Cerebellar nuclear complex (tissue), 1 donor: ENCODE results near the gene FAM47E.
"Not testable (repeated sequence)": the region's sequence is repeated elsewhere in the genome, so short reads cannot be mapped to it uniquely, and the experiment has no call there.

Experiments used
- DNase-seq, 2 experiments: peaks; one replicate each; lab custom pipeline; 2025; lab: John Stamatoyannopoulos, UW

The FAM47E gene

GRCh38 chr4:76267811-76268210 is 16.3 kb downstream of the FAM47E start:
- DNase-seq, result no peak

- no peak for DNase-seq
Observed at GRCh38 chr4:76270244-76271175, 19.0 kb downstream of the FAM47E start.

- no peak for DNase-seq
Observed at GRCh38 chr4:76271248-76271647, 19.7 kb downstream of the FAM47E start.

- no peak for DNase-seq
Observed at GRCh38 chr4:76272073-76272472, 20.6 kb downstream of the FAM47E start.

DNA sequence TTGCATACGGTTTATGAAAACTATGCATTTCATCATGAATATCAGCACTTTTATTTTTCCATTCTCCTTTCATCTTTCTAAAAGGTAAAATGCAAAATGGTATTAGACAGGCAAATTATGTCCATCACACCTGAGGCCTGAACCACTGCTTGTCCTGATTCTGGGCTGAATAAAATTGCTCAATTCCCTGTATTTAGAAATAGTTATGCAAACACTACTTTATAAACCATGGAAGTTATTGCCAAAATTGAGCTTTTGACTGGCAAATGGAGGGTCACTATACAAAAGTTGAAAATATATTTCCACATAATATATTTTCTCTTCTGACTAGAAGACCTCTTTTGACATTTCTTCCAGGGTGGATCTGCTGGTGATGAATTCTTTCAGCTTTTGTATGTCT is 21.1 kb downstream of the FAM47E start:
- no peak for DNase-seq

- no peak for DNase-seq
Observed at GRCh38 chr4:76272999-76273398, 21.5 kb downstream of the FAM47E start.

DNA sequence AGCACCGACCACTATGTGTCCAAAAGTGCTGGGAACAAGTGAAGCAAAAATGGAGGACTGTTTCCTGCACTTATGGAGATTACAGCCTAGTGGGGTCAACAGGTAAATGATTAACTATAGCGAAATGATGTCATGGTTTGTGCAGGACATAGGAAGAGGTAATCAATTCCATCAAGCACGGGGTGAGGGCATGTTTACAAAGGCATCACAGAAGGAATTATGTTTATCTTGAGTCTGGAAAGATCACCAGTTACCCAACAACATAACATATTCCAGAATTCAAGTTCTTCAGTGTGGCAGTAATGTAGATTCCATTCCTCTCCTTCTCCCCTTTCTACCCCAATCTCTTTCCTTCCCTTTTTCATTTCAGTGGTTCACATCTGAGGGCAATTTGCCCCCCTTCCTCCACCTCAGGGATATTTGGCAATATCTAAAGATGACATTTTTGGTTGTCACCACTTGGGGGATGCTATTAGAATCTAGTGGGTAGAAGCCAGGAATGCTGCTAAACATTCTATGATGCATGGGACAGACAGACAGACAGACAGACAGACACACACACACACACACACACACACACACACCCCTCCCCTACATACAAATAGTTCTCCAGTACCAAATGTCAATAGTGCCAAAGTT is 24.1 kb downstream of the FAM47E start:
- no peak for DNase-seq

GRCh38 chr4:76276813-76277212 is 25.3 kb downstream of the FAM47E start:
- DNase-seq, result no peak

DNA sequence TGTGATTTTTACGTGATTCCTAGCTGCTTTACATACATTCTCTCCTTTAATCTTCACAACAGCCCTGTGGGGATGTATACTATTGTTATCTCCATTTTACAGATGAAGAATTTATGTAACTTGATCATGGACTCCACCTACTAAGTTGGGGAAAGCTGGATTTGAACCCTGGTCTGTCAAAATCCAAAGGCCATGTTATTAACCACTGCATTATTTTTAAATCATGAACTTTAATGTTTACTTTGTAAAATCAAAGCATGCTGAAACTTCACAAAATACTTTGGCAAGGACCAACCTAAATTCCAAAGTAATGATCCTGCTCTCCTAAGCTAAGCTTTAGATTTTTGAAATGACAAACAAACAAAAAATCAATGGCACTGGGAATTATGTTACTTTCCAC is 26.1 kb downstream of the FAM47E start:
- DNase-seq, result no peak

GRCh38 chr4:76278583-76278982 is 27.1 kb downstream of the FAM47E start:
- DNase-seq, result no peak

GRCh38 chr4:76279462-76279861 is 27.9 kb downstream of the FAM47E start:
- no peak for DNase-seq

DNA sequence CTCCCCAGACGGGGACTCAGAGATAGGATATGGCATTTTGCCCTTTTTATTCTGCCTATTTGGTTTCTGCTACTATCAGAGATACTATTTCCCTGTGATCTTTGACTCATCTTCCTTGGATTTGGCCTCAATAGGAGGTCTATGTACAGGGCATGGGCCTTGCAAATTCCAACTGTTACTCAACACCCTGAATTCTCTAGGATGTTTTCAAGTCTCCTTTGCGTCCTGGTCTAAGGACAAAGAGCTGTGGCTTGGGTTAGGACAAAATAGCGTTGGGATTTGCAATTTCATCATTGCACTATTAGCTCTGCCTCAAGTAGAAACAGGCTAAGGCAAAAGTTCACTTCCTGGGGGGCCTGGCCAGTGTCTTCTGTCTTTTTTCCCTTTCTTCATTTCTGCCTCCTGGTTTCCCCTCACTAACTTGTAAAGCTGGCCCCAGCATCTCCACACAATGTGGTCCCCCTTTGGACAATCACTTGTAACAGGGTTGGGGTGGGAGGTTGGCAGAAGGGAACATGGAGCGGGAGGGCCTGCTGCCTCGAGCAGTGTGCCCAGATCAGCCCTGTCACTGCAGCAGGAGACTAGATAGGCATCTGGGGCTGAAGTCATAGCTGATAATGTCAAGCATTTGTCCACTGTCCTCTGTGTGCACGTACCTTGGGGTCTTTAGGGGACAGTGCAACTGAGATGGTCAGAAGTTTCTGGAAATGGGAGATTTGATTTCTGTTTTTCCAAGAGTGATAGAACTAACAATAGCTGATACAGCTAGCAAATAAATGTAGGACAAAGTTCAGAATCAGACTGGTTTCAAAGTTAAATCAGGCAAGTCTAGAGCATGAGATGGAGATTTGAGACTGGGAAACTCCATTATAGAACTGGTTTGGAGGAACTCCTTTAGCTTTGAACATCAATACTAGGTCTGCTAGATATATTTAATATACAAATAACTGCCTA is 29.2 kb downstream of the FAM47E start:
- no peak for DNase-seq

- DNase-seq, result not testable (repeated sequence)
Observed at GRCh38 chr4:76281594-76281993, 30.1 kb downstream of the FAM47E start.

- no peak for DNase-seq
Observed at GRCh38 chr4:76282941-76283689, 31.6 kb downstream of the FAM47E start.

- no peak for DNase-seq
Observed at GRCh38 chr4:76283900-76284299, 32.4 kb downstream of the FAM47E start.

DNA sequence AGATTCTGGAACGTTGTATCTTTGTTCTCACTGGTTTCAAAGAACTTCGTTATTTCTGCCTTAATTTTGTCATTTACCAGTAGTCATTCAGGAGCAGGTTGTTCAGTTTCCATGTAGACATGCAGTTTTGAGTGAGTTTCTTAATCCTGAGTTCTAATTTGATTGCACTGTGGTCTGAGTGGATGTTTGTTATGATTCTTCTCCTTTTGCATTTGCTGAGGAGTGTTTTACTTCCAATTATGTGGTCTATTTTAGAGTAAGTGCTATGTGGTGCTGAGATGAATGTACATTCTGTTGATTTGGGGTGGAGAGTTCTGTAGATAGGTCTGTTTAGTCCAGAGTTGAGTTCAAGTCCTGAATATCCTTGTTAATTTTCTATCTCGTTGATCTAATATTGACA is 36.3 kb downstream of the FAM47E start:
- DNase-seq, result not testable (repeated sequence)

- no peak for DNase-seq
Observed at GRCh38 chr4:76292730-76293129, 41.2 kb downstream of the FAM47E start.

GRCh38 chr4:76293772-76294171 is 42.3 kb downstream of the FAM47E start:
- DNase-seq, result no peak

- no peak for DNase-seq
Observed at GRCh38 chr4:76296286-76296820, 44.8 kb downstream of the FAM47E start.

GRCh38 chr4:76298227-76298626 is 46.7 kb downstream of the FAM47E start:
- no peak for DNase-seq

- DNase-seq, result no peak
Observed at GRCh38 chr4:76300012-76300411, 48.5 kb downstream of the FAM47E start.
